Small intestine (tissue), 7 donors: Measurements from ENCODE around the gene YIPF6. TPM values are rescaled to one million over a fixed set of nuclear protein-coding genes. Genes with fewer than 3 reads are reported as not detected.
"Not testable (repeated sequence)": the region's sequence is repeated elsewhere in the genome, so short reads cannot be mapped to it uniquely, and the experiment has no call there.

Experiments
- DNase-seq, 2 donors: peaks; one replicate each; pipeline versions ENCODE4 v3.0.0 to v3.0.0-alpha.2; 2013
- FAIRE-seq: peaks from 2 replicates; lab custom pipeline; 2012; peaks lifted over from hg19 to GRCh38; lab: Jason Lieb, UNC
- H3K27ac ChIP-seq, 3 donors: one replicate each; pipeline ENCODE4 v1.5.1; 2013; ENCODE audit warnings: low read length in 2 of 3, mild to moderate bottlenecking in 2 of 3, control low read depth in 1 of 3, inconsistent platforms in 1 of 3, low read depth in 1 of 3, moderate library complexity in 1 of 3
- H3K27me3 ChIP-seq, 3 donors: one replicate each; pipeline ENCODE4 v1.6.1; 2013; ENCODE audit warnings: low read length in 3 of 3, inconsistent platforms in 1 of 3; ENCODE audit not compliant: control insufficient read depth in 3 of 3, insufficient read depth in 3 of 3
- H3K36me3 ChIP-seq, 3 donors: one replicate each; pipeline ENCODE4 v1.6.1; 2013; ENCODE audit warnings: low read length in 3 of 3, inconsistent platforms in 1 of 3, low read depth in 1 of 3, mild to moderate bottlenecking in 1 of 3, moderate library complexity in 1 of 3; ENCODE audit not compliant: control insufficient read depth in 3 of 3, insufficient read depth in 2 of 3
- H3K4me1 ChIP-seq, 3 donors: one replicate each; pipeline ENCODE4 v1.6.1; 2013; ENCODE audit warnings: low read length in 2 of 3, inconsistent platforms in 1 of 3, low read depth in 1 of 3, mild to moderate bottlenecking in 1 of 3, moderate library complexity in 1 of 3; ENCODE audit not compliant: control insufficient read depth in 3 of 3, insufficient read depth in 2 of 3
- H3K4me3 ChIP-seq, 3 donors: one replicate each; pipeline ENCODE4 v1.5.1; 2013; ENCODE audit warnings: low read length in 3 of 3, control low read depth in 1 of 3, inconsistent platforms in 1 of 3, low read depth in 1 of 3, mild to moderate bottlenecking in 1 of 3, moderate library complexity in 1 of 3
- H3K9me3 ChIP-seq, 2 donors: one replicate each; pipeline ENCODE4 v1.6.1; 2013; ENCODE audit warnings: low read depth in 1 of 2, low read length in 1 of 2; ENCODE audit not compliant: control insufficient read depth in 2 of 2, insufficient read depth in 1 of 2
- WGBS, 3 donors: extraction: QIAGEN DNeasy Blood & Tissue Kit; methylation state at CpG; one replicate each; pipeline ENCODE4 v1.1.7; 2013; 5-methylcytosine and 5-hydroxymethylcytosine counted together
- polyA plus RNA-seq, 4 donors: library from polyadenylated mRNA; stranded (reverse) in 3 of 4; unstranded in 1 of 4; fragments of 200-250 nt in 3 of 4; fragments of 120-200 nt in 1 of 4; gene quantifications; one replicate each; pipeline versions ENCODE4 v1.2.1 to v1.2.3, GENCODE V29; 2013
- donor health status: healthy with polysubstance abuse.
- donor health status: control.
- donor health status: control.
- donor health status: Bipolar disorder and iron deficiency.
- donor health status: healthy.

The YIPF6 gene
- polyA plus RNA-seq, 4 donors, result 6.2 to 31.5 (median 8.8) TPM

GRCh38 chrX:68524680-68525079, 25.8 kb downstream of the YIPF6 start:
- DNase-seq, H3K4me3 ChIP-seq, H3K9me3 ChIP-seq, FAIRE-seq, H3K27me3 ChIP-seq, H3K27ac ChIP-seq, H3K36me3 ChIP-seq, H3K4me1 ChIP-seq: not testable (repeated sequence)
- WGBS, 3 donors, result 83 to 100% (median 94%) methylated on average over 2 of the region's 2 CpGs

- Histone ChIP-seq H3K9me3 (no peaks in the 10 kb centered on the region), H3K36me3 (peaks cover 0 to 15% (median 4%) of the 10 kb centered on the region in 3 donors), H3K27me3 (no peaks in the 10 kb centered on the region), H3K4me1 (no peaks in the 10 kb centered on the region), H3K4me3 (no peak overlapping the region), H3K27ac (no peak overlapping the region)
- FAIRE-seq (no peak), DNase-seq (no peak)
- WGBS, 3 donors, result 33 to 75% (median 37%) methylated on average over 1 of the region's 1 CpG
These were observed 34.1 kb downstream of the YIPF6 start for GRCh38 chrX:68532831-68533533.

GRCh38 chrX:68533656-68534055, 34.8 kb downstream of the YIPF6 start:
- no peak for FAIRE-seq
- 73 to 88% (median 84%) methylated on average over 2 of the region's 2 CpGs for WGBS, 3 donors

GRCh38 chrX:68534691-68535090, 35.8 kb downstream of the YIPF6 start:
- no peak overlapping the region for H3K4me3 ChIP-seq
- DNase-seq (no peak), FAIRE-seq (no peak)
- H3K36me3 ChIP-seq, result peaks cover 0 to 15% (median 4%) of the 10 kb centered on the region in 3 donors
- H3K9me3 ChIP-seq, result no peaks in the 10 kb centered on the region
- H3K27me3 ChIP-seq, result no peaks in the 10 kb centered on the region
- WGBS, 3 donors, result 65 to 76% (median 69%) methylated on average over 4 of the region's 4 CpGs
- no peaks in the 10 kb centered on the region for H3K4me1 ChIP-seq
- no peak overlapping the region for H3K27ac ChIP-seq

More at GRCh38 chrX:68533656-68534055, 34.8 kb downstream of the YIPF6 start:
- H3K36me3 ChIP-seq, result peaks cover 0 to 15% (median 4%) of the 10 kb centered on the region in 3 donors
- no peaks in the 10 kb centered on the region for H3K9me3 ChIP-seq
- no peaks in the 10 kb centered on the region for H3K4me1 ChIP-seq
- no peak for DNase-seq
- no peak overlapping the region for H3K4me3 ChIP-seq
- H3K27ac ChIP-seq, result no peak overlapping the region
- H3K27me3 ChIP-seq, result no peaks in the 10 kb centered on the region

GRCh38 chrX:68536429-68536828, 37.6 kb downstream of the YIPF6 start:
- Histone ChIP-seq H3K9me3 (no peaks in the 10 kb centered on the region), H3K4me3 (no peak overlapping the region), H3K4me1 (no peaks in the 10 kb centered on the region), H3K27ac (no peak overlapping the region), H3K36me3 (peaks cover 0 to 4% (median 3%) of the 10 kb centered on the region in 3 donors), H3K27me3 (no peaks in the 10 kb centered on the region)
- 40 to 50% (median 44%) methylated on average over 1 of the region's 1 CpG for WGBS, 3 donors
- FAIRE-seq (peak; percentile 30), DNase-seq (peak; percentile 48 to 76)

- no peaks in the 10 kb centered on the region for H3K9me3 ChIP-seq
- no peak overlapping the region for H3K4me3 ChIP-seq
- 21 to 52% (median 46%) methylated on average over 2 of the region's 2 CpGs for WGBS, 3 donors
- FAIRE-seq (no peak), DNase-seq (no peak)
- no peaks in the 10 kb centered on the region for H3K4me1 ChIP-seq
- no peak overlapping the region for H3K27ac ChIP-seq
- H3K27me3 ChIP-seq, result no peaks in the 10 kb centered on the region
- H3K36me3 ChIP-seq, result peaks cover 0 to 3% (median 3%) of the 10 kb centered on the region in 3 donors
These were observed 38.0 kb downstream of the YIPF6 start for GRCh38 chrX:68536884-68537283.

- H3K27me3 ChIP-seq, result no peaks in the 10 kb centered on the region
- WGBS, 3 donors, result 89 to 97% (median 94%) methylated on average over 3 of the region's 3 CpGs
- H3K27ac ChIP-seq, result no peak overlapping the region
- H3K9me3 ChIP-seq, result no peaks in the 10 kb centered on the region
- FAIRE-seq (peak; percentile 67), DNase-seq (no peak)
- H3K36me3 ChIP-seq, result no peaks in the 10 kb centered on the region
- H3K4me1 ChIP-seq, result no peaks in the 10 kb centered on the region
- H3K4me3 ChIP-seq, result no peak overlapping the region
These were observed 51.3 kb downstream of the YIPF6 start for GRCh38 chrX:68550193-68550592.

GRCh38 chrX:68556036-68556435, 57.2 kb downstream of the YIPF6 start:
- Histone ChIP-seq H3K9me3 (no peaks in the 10 kb centered on the region), H3K27me3 (no peaks in the 10 kb centered on the region), H3K4me1 (no peaks in the 10 kb centered on the region), H3K4me3 (no peak overlapping the region), H3K36me3 (no peaks in the 10 kb centered on the region), H3K27ac (no peak overlapping the region)
- 61 to 78% (median 69%) methylated on average over 4 of the region's 4 CpGs for WGBS, 3 donors
- FAIRE-seq (no peak), DNase-seq (no peak)
